ENCODE results near the gene SH3GL2.

The SH3GL2 gene

GRCh38 chr9:17825265-17825659 is 246.4 kb downstream of the SH3GL2 start:
- TF ChIP-seq, protein P1, sequence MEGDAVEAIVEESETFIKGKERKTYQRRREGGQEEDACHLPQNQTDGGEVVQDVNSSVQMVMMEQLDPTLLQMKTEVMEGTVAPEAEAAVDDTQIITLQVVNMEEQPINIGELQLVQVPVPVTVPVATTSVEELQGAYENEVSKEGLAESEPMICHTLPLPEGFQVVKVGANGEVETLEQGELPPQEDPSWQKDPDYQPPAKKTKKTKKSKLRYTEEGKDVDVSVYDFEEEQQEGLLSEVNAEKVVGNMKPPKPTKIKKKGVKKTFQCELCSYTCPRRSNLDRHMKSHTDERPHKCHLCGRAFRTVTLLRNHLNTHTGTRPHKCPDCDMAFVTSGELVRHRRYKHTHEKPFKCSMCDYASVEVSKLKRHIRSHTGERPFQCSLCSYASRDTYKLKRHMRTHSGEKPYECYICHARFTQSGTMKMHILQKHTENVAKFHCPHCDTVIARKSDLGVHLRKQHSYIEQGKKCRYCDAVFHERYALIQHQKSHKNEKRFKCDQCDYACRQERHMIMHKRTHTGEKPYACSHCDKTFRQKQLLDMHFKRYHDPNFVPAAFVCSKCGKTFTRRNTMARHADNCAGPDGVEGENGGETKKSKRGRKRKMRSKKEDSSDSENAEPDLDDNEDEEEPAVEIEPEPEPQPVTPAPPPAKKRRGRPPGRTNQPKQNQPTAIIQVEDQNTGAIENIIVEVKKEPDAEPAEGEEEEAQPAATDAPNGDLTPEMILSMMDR (IDR thresholded peaks at IDR 0.05; ENCODE audit: insufficient read depth, low read depth, low read length, missing control alignments) = no peak
- H3K4me3 ChIP-seq (ENCODE audit: low read depth, low read length) = no peak overlapping the region
- DNase-seq (ENCODE audit: low read depth) = no peak

- H3K4me3 ChIP-seq (ENCODE audit: low read depth, low read length) = no peak overlapping the region
- TF ChIP-seq, protein P1 (IDR thresholded peaks at IDR 0.05; ENCODE audit: insufficient read depth, low read depth, low read length, missing control alignments) = no peak
- DNase-seq (ENCODE audit: low read depth) = no peak
Observed at GRCh38 chr9:17829064-17829463, 250.2 kb downstream of the SH3GL2 start.

GRCh38 chr9:17829812-17830385 is 251.0 kb downstream of the SH3GL2 start:
- H3K4me3 ChIP-seq (ENCODE audit: low read depth, low read length) = no peak overlapping the region
- TF ChIP-seq, protein P1 (IDR thresholded peaks at IDR 0.05; ENCODE audit: insufficient read depth, low read depth, low read length, missing control alignments) = no peak

GRCh38 chr9:17832812-17833211 is 253.9 kb downstream of the SH3GL2 start:
- no peak overlapping the region for H3K4me3 ChIP-seq (ENCODE audit: low read depth, low read length)
- TF ChIP-seq, protein P1 (IDR thresholded peaks at IDR 0.05; ENCODE audit: insufficient read depth, low read depth, low read length, missing control alignments) = no peak
- DNase-seq (ENCODE audit: low read depth) = no peak

More at GRCh38 chr9:17829812-17830385, 251.0 kb downstream of the SH3GL2 start:
- no peak for DNase-seq (ENCODE audit: low read depth)

DNA sequence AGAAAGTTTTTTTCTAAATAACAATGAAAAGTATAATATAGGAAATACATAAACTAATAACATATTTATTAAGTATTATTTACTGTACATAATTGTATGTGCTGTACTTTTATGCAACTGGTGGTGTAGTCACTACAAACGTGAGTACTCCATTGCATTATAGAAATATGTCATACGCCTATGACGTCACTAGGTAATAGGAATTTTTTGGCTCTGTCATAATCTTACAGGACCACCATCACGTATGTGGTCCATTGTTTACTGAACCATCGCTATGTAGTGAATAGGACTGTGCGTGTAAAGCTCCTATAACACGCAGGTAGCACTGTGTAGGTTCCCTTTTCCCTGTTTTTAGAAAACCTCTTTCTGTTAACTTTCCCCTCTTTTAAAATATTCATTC is 255.0 kb downstream of the SH3GL2 start:
- H3K4me3 ChIP-seq (ENCODE audit: low read depth, low read length) = no peak overlapping the region
- TF ChIP-seq, protein P1 (IDR thresholded peaks at IDR 0.05; ENCODE audit: insufficient read depth, low read depth, low read length, missing control alignments) = no peak
- DNase-seq (ENCODE audit: low read depth) = no peak

GRCh38 chr9:17837965-17838364 is 259.1 kb downstream of the SH3GL2 start:
- no peak for DNase-seq (ENCODE audit: low read depth)
- TF ChIP-seq, protein P1 (IDR thresholded peaks at IDR 0.05; ENCODE audit: insufficient read depth, low read depth, low read length, missing control alignments) = no peak
- H3K4me3 ChIP-seq (ENCODE audit: low read depth, low read length) = no peak overlapping the region

- H3K4me3 ChIP-seq (ENCODE audit: low read depth, low read length) = no peak overlapping the region
- TF ChIP-seq, protein P1 (IDR thresholded peaks at IDR 0.05; ENCODE audit: insufficient read depth, low read depth, low read length, missing control alignments) = no peak
- DNase-seq (ENCODE audit: low read depth) = no peak
Observed at GRCh38 chr9:17839776-17840175, 260.9 kb downstream of the SH3GL2 start.

All from GM12865 (cell line).